ENCODE results near the gene ANK2. TPM values are rescaled to one million over a fixed set of nuclear protein-coding genes. Genes with fewer than 3 reads are reported as not detected.

Gene ANK2
- total RNA-seq, 1 donor from 2014 or later, result 14.0 TPM

DNA sequence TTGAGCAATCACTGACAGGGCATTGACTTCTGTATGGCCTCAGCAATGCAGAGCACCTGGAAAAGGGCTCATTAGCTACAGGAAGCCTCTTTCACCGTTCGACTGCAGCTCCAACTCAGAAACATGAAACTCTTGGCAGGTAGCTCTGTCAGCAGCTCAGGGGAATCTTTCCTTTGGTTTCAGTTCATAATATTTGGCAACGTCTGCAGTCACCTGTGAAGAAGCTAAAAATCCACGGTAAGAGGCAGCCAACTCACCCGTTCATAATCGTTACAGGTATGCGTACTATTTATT, 357.2 kb downstream of the ANK2 start:
- Histone ChIP-seq H3K27ac (no peak overlapping the region), H3K27me3 (ENCODE audit: low read depth) (no peaks in the 10 kb centered on the region), H3K4me1 (peaks cover 13% of the 10 kb centered on the region), H3K4me3 (no peak overlapping the region), H3K9me3 (no peaks in the 10 kb centered on the region), H3K36me3 (no peaks in the 10 kb centered on the region)
- DNase-seq, result no peak
- intact Hi-C loops (cut with DNase I), result no loop called here
- TF ChIP-seq, protein P1, sequence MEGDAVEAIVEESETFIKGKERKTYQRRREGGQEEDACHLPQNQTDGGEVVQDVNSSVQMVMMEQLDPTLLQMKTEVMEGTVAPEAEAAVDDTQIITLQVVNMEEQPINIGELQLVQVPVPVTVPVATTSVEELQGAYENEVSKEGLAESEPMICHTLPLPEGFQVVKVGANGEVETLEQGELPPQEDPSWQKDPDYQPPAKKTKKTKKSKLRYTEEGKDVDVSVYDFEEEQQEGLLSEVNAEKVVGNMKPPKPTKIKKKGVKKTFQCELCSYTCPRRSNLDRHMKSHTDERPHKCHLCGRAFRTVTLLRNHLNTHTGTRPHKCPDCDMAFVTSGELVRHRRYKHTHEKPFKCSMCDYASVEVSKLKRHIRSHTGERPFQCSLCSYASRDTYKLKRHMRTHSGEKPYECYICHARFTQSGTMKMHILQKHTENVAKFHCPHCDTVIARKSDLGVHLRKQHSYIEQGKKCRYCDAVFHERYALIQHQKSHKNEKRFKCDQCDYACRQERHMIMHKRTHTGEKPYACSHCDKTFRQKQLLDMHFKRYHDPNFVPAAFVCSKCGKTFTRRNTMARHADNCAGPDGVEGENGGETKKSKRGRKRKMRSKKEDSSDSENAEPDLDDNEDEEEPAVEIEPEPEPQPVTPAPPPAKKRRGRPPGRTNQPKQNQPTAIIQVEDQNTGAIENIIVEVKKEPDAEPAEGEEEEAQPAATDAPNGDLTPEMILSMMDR (IDR thresholded peaks at IDR 0.05), result no peak
- no peak for ATAC-seq

DNA sequence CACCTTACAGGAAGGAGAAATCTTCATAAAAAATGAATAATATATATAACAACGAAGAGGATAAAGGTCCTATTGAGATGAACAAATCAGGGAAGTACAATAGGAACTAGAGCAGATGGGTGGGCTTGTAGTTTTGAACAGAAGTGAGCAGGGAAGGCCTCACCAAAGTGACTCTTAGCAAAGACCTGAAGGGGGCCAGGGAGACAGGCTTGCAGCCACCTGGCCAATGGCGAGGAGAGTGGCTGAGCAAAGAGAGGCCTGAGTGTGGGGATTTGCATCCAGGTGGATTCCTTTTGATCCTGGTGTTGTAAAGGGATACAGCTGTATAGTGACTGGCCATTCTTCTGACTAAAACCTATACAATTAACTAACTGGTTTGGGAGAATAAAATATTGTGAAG, 358.0 kb downstream of the ANK2 start:
- ATAC-seq (no peak), DNase-seq (no peak)
- no peak overlapping the region for H3K27ac ChIP-seq
- intact Hi-C loops (cut with DNase I), result no loop called here
- H3K4me1 ChIP-seq, result peaks cover 16% of the 10 kb centered on the region
- H3K9me3 ChIP-seq, result no peaks in the 10 kb centered on the region
- H3K27me3 ChIP-seq (ENCODE audit: low read depth), result no peaks in the 10 kb centered on the region
- H3K36me3 ChIP-seq, result no peaks in the 10 kb centered on the region
- TF ChIP-seq, protein P1 (IDR thresholded peaks at IDR 0.05), result no peak
- H3K4me3 ChIP-seq, result no peak overlapping the region

DNA sequence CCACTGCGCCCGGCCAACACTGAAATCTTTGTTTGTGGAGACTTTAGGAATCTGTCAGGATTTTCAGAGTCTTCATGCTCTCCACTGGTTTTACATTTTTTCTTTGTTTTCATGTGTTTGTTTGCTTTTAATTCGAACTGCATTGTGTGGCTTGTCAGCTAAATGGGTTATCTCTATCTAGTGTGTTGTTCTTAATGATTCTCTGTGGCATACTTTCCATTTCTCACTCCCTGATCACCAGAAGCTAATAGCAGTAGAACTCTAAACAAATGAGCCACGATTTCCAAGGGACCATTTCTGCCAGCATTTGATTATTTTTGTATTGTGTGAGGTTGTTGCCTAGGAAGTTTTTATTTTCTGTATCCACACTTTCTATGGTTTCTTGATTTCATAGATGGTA, 359.7 kb downstream of the ANK2 start:
- DNase-seq, result no peak
- Histone ChIP-seq H3K27ac (no peak overlapping the region), H3K36me3 (no peaks in the 10 kb centered on the region), H3K9me3 (no peaks in the 10 kb centered on the region), H3K27me3 (ENCODE audit: low read depth) (no peaks in the 10 kb centered on the region), H3K4me3 (no peak overlapping the region), H3K4me1 (peaks cover 8% of the 10 kb centered on the region)
- ATAC-seq, result no peak
- TF ChIP-seq, protein P1 (IDR thresholded peaks at IDR 0.05), result no peak
- intact Hi-C loops (cut with DNase I), result no loop called here

DNA sequence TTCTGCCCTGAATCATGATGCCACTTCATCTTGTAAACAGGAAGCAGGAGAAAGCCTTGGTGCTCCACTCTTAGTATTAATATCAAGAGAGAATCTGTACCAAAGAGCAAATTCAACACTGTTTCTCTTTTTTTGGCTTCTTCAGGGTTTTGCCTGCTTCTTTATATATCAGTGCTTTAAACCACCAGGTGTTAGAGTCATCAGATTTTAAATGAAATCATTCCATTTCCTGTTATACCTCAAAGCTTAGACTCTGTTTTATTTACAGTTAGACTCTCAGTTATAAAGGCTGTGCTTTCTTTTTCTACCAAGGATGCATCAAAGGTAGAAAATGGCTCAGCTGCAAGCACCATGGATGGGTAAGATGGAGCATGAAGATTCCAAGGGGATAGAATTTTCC, 361.2 kb downstream of the ANK2 start:
- no peaks in the 10 kb centered on the region for H3K9me3 ChIP-seq
- H3K27ac ChIP-seq, result no peak overlapping the region
- intact Hi-C loops (cut with DNase I), result no loop called here
- TF ChIP-seq, protein P1 (IDR thresholded peaks at IDR 0.05), result no peak
- H3K4me3 ChIP-seq, result no peak overlapping the region
- ATAC-seq (no peak), DNase-seq (no peak)
- H3K27me3 ChIP-seq (ENCODE audit: low read depth), result no peaks in the 10 kb centered on the region
- H3K4me1 ChIP-seq, result peaks cover 8% of the 10 kb centered on the region
- H3K36me3 ChIP-seq, result no peaks in the 10 kb centered on the region

DNA sequence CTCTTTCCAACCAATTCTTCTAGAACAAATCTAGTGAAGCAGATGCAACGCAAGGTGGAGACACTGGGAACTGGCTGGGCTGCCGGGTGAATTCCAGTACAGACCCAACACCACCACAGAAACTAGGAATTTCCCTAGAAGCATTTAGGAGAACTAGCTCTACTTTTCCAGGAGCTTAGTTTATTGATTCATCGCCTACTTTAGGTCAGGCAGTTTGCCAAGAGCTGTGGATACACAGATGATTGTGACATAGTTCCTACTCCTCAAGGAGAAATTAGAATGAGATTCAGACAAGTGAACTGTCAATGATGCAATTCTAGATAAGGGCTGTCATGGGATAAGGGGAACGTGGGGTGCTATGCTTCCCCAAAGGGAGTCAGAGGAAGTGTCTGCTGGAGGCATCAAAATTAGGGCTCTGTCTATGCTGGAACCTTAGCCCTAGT, 362.1 kb downstream of the ANK2 start:
- no peaks in the 10 kb centered on the region for H3K36me3 ChIP-seq
- intact Hi-C loops (cut with DNase I), result no loop called here
- H3K27ac ChIP-seq, result no peak overlapping the region
- peak; percentile 73 to 90 for ATAC-seq
- no peaks in the 10 kb centered on the region for H3K27me3 ChIP-seq (ENCODE audit: low read depth)
- H3K4me3 ChIP-seq, result no peak overlapping the region
- TF ChIP-seq, protein P1 (IDR thresholded peaks at IDR 0.05), result no peak
- DNase-seq, result no peak
- H3K4me1 ChIP-seq, result peaks cover 8% of the 10 kb centered on the region
- H3K9me3 ChIP-seq, result no peaks in the 10 kb centered on the region

DNA sequence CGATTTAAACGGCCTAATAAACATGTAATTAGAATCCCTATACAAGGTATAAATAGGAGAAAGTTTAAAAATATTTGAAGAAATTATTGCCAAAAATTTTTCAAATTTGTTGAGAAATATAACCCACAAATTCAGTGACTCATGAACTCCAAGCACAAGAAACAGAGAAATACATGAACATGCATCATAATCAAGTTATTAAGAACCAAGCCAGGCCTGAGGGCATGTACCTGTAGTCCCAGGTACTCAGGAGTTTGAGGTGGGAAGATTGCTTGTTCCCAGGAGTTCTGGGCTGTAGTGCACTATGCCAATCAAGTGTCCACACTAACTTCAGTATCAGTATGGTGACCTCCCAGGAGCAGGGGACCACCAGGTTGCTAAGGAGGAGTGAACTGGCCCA, 370.2 kb downstream of the ANK2 start:
- no peak overlapping the region for H3K4me3 ChIP-seq
- no peaks in the 10 kb centered on the region for H3K27me3 ChIP-seq (ENCODE audit: low read depth)
- TF ChIP-seq, protein P1 (IDR thresholded peaks at IDR 0.05), result no peak
- intact Hi-C loops (cut with DNase I), result no loop called here
- ATAC-seq (no peak), DNase-seq (no peak)
- peaks cover 12% of the 10 kb centered on the region for H3K9me3 ChIP-seq
- no peaks in the 10 kb centered on the region for H3K4me1 ChIP-seq
- no peak overlapping the region for H3K27ac ChIP-seq
- H3K36me3 ChIP-seq, result no peaks in the 10 kb centered on the region
